GM18502 (cell line): ENCODE measurements around the gene ACBD4.
"Not testable (repeated sequence)": the region's sequence is repeated elsewhere in the genome, so short reads cannot be mapped to it uniquely, and the experiment has no call there.

ENCODE experiments used
- ATAC-seq: cut with Tn5 transposase; IDR thresholded peaks from one replicate; pipeline ENCODE4 v1.9.1; 2021; ENCODE audit warnings: mild to moderate bottlenecking; ENCODE audit not compliant: unreplicated experiment, poor library complexity

The ACBD4 gene

GRCh38 chr17:45117334-45117733 is 18.2 kb upstream of the ACBD4 start:
- no peak for ATAC-seq

GRCh38 chr17:45117848-45118646 is 17.4 kb upstream of the ACBD4 start:
- ATAC-seq, result no peak

GRCh38 chr17:45118691-45119090 is 16.8 kb upstream of the ACBD4 start:
- no peak for ATAC-seq

- no peak for ATAC-seq
Observed at GRCh38 chr17:45119964-45120363, 15.5 kb upstream of the ACBD4 start.

- no peak for ATAC-seq
Observed at GRCh38 chr17:45120558-45120957, 14.9 kb upstream of the ACBD4 start.

- no peak for ATAC-seq
Observed at GRCh38 chr17:45121055-45121454, 14.4 kb upstream of the ACBD4 start.

- ATAC-seq, result no peak
Observed at GRCh38 chr17:45123076-45123770, 12.3 kb upstream of the ACBD4 start.

- ATAC-seq, result no peak
Observed at GRCh38 chr17:45123930-45124796, 11.3 kb upstream of the ACBD4 start.

GRCh38 chr17:45124797-45125122 is 10.7 kb upstream of the ACBD4 start:
- ATAC-seq, result not testable (repeated sequence)

GRCh38 chr17:45125509-45125908 is 10.0 kb upstream of the ACBD4 start:
- ATAC-seq, result no peak

GRCh38 chr17:45127207-45127547 is 8.3 kb upstream of the ACBD4 start:
- no peak for ATAC-seq

GRCh38 chr17:45127548-45128300 is 7.8 kb upstream of the ACBD4 start:
- ATAC-seq, result no peak

- ATAC-seq, result no peak
Observed at GRCh38 chr17:45128331-45128730, 7.2 kb upstream of the ACBD4 start.

- no peak for ATAC-seq
Observed at GRCh38 chr17:45128989-45129388, 6.5 kb upstream of the ACBD4 start.

GRCh38 chr17:45129426-45129939 is 6.0 kb upstream of the ACBD4 start:
- ATAC-seq, result no peak

GRCh38 chr17:45129940-45130680 is 5.4 kb upstream of the ACBD4 start:
- no peak for ATAC-seq

GRCh38 chr17:45130681-45131615 is 4.5 kb upstream of the ACBD4 start:
- no peak for ATAC-seq

GRCh38 chr17:45131616-45132319 is 3.7 kb upstream of the ACBD4 start:
- ATAC-seq, result no peak
